Measurements from ENCODE around the gene ZCWPW1. TPM values are rescaled to one million over a fixed set of nuclear protein-coding genes. Genes with fewer than 3 reads are reported as not detected.

Gene ZCWPW1
- total and polyA plus RNA-seq, 10 of the 15 experiments (the other 5 are each of a cell fraction or from before 2014, with no cell fraction given) = 1.3 to 4.4 (median 3.7) TPM

- peaks cover 22% of the 10 kb centered on the region for H3K79me2 ChIP-seq (ENCODE audit: control insufficient read depth, insufficient read depth, low read length)
- no peaks in the 10 kb centered on the region for H4K20me1 ChIP-seq (ENCODE audit: control insufficient read depth, insufficient read depth)
- no peaks in the 10 kb centered on the region for H3K9me3 ChIP-seq (replicated peaks; ENCODE audit: control insufficient read depth, insufficient read depth, low read length)
- FAIRE-seq (no peak), DNase-seq (ENCODE audit: low read depth, low spot score) (no peak), ATAC-seq (no peak)
- 50% methylated on average over 2 of the region's 2 CpGs for WGBS (ENCODE audit: insufficient coverage, insufficient replicate concordance, low lambda C conversion rate, missing lambda C conversion rate)
- no peak overlapping the region for H3K4me3 ChIP-seq
- peaks cover 3 to 9% of the 10 kb centered on the region in 2 experiments; a peak in 3 of 4 replicates for H3K36me3 ChIP-seq (ENCODE audit: control insufficient read depth in 2 of 2, insufficient read depth in 2 of 2, low read length in 1 of 2)
- no peak overlapping the region for H3K4me2 ChIP-seq (ENCODE audit: control insufficient read depth, insufficient read depth)
- H3K27me3 ChIP-seq (replicated peaks in 1 of 2; ENCODE audit: control insufficient read depth in 2 of 2, insufficient read depth in 2 of 2, low read length in 1 of 2) = no peaks in the 10 kb centered on the region
- SMC1A ChIA-PET (ENCODE audit: uncharacterized antibody, unreplicated experiment) = no interaction called here
- no peak overlapping the region for H3K9ac ChIP-seq (ENCODE audit: control insufficient read depth, insufficient read depth, low read length)
- TF ChIP-seq NFYA (IDR thresholded peaks at IDR 0.05; ENCODE audit: borderline replicate concordance, low read depth, low read length) (no peak), FOXK2 (IDR thresholded peaks at IDR 0.05) (no peak), HDAC6 (IDR thresholded peaks at IDR 0.05; ENCODE audit: unreplicated experiment) (no peak), STAT3 (IDR thresholded peaks at IDR 0.05; ENCODE audit: low read depth, low read length) (no peak), RB1 (IDR thresholded peaks at IDR 0.05; ENCODE audit: borderline replicate concordance) (no peak), RBBP5 (conservative IDR thresholded peaks at IDR 0.05) (no peak), PRDM15 (CRISPR knock-in tag; IDR thresholded peaks at IDR 0.05) (no peak), JUNB (IDR thresholded peaks at IDR 0.05) (no peak), MTA3 (IDR thresholded peaks at IDR 0.05; ENCODE audit: borderline replicate concordance, low read length) (no peak), CHD1 (IDR thresholded peaks at IDR 0.05; ENCODE audit: low read depth, low read length) (no peak), ZNF207 (IDR thresholded peaks at IDR 0.05; ENCODE audit: borderline replicate concordance) (no peak), SMARCA5 (IDR thresholded peaks at IDR 0.05) (no peak), ZBTB4 (CRISPR knock-in tag; IDR thresholded peaks at IDR 0.05) (no peak), IRF5 (IDR thresholded peaks at IDR 0.05; ENCODE audit: borderline replicate concordance) (no peak)
- peaks cover 13% of the 10 kb centered on the region for H3K4me1 ChIP-seq (ENCODE audit: control insufficient read depth, insufficient read depth, low read length)
- no TSS peak for BruUV-seq (replicated peaks)
- CTCF ChIA-PET = interaction anchor here (0.6 to 2.8 kb wide), 3 partner anchors 12 to 44 kb away, joined by 3 to 13 read pairs (median 3); no protein-coding TSS in a partner anchor
- intact Hi-C loops (cut with micrococcal nuclease; ENCODE audit: unreplicated experiment) (no loop called here), in situ Hi-C loops (cut with MboI) (no loop called here)
- RAD21 ChIA-PET (ENCODE audit: unreplicated experiment) = interaction anchor here (0.8 kb wide), 1 partner anchor 18 kb away, joined by 3 read pairs; no protein-coding TSS in a partner anchor
- POLR2A ChIA-PET = interaction anchor here (1.1 to 2.6 kb wide), 3 partner anchors 10 to 73 kb away, joined by 4 to 18 read pairs (median 8); partner anchors contain the start of gene ZCWPW1
- no peak overlapping the region for H3K27ac ChIP-seq (ENCODE audit: control insufficient read depth, insufficient read depth)
- no peak overlapping the region for H2AFZ ChIP-seq (ENCODE audit: control insufficient read depth, low read depth, low read length)
These were observed 9.7 kb upstream of the ZCWPW1 start for GRCh38 chr7:100438172-100438571.
